Stimulated activated naive CD8-positive, alpha-beta T cell treated with anti-CD3 and anti-CD28 coated beads, Interleukin-15, Interleukin-2, amounts not matched to agents 100 ng/mL and 50 ng/mL, for 24 hours (primary cell): ENCODE measurements around the gene HIVEP1.

Experiments used
- H3K27ac Mint-ChIP-seq: one replicate; pipeline ENCODE4 v1.8.0; 2021; ENCODE audit warnings: mild to moderate bottlenecking, mixed read lengths
- H3K27me3 Mint-ChIP-seq: one replicate; pipeline ENCODE4 v1.8.0; 2021; ENCODE audit warnings: mixed read lengths
- H3K36me3 Mint-ChIP-seq: one replicate; pipeline ENCODE4 v1.8.0; 2021; ENCODE audit warnings: low read depth, mixed read lengths
- H3K4me1 Mint-ChIP-seq: one replicate; pipeline ENCODE4 v1.8.0; 2021; ENCODE audit warnings: low read depth, mixed read lengths
- H3K4me3 Mint-ChIP-seq: one replicate; pipeline ENCODE4 v1.8.0; 2021; ENCODE audit warnings: mild to moderate bottlenecking, mixed read lengths
- H3K9me3 Mint-ChIP-seq: one replicate; pipeline ENCODE4 v1.8.0; 2021; ENCODE audit warnings: mixed read lengths

HIVEP1 gene

GRCh38 chr6:12012038-12012557 lies at the start of gene HIVEP1:
TSS of gene HIVEP1 (plus strand) at chr6:12012312. CDS start at chr6:12015629, 3,317 bp downstream.
- H3K4me1 Mint-ChIP-seq: peaks cover 67% of the 10 kb centered on the region
- peak within 1 kb of the TSS; percentile 94 for H3K4me3 Mint-ChIP-seq
- H3K36me3 Mint-ChIP-seq: peaks cover 38% of the 10 kb centered on the region
- peak within 1 kb of the TSS; percentile 98 for H3K27ac Mint-ChIP-seq
- H3K27me3 Mint-ChIP-seq: no peaks in the 10 kb centered on the region
- peaks cover 1% of the 10 kb centered on the region for H3K9me3 Mint-ChIP-seq

GRCh38 chr6:11963756-11964500 lies 48.2 kb upstream of the HIVEP1 start:
- Mint-ChIP-seq H3K4me3 (no peak overlapping the region), H3K4me1 (peaks cover 10% of the 10 kb centered on the region), H3K27ac (no peak overlapping the region), H3K27me3 (no peaks in the 10 kb centered on the region), H3K9me3 (no peaks in the 10 kb centered on the region), H3K36me3 (no peaks in the 10 kb centered on the region)

- Mint-ChIP-seq H3K27ac (no peak overlapping the region), H3K27me3 (no peaks in the 10 kb centered on the region), H3K4me3 (no peak overlapping the region), H3K36me3 (no peaks in the 10 kb centered on the region), H3K9me3 (no peaks in the 10 kb centered on the region), H3K4me1 (peaks cover 10% of the 10 kb centered on the region)
These were observed 47.3 kb upstream of the HIVEP1 start for GRCh38 chr6:11964729-11965335.

DNA sequence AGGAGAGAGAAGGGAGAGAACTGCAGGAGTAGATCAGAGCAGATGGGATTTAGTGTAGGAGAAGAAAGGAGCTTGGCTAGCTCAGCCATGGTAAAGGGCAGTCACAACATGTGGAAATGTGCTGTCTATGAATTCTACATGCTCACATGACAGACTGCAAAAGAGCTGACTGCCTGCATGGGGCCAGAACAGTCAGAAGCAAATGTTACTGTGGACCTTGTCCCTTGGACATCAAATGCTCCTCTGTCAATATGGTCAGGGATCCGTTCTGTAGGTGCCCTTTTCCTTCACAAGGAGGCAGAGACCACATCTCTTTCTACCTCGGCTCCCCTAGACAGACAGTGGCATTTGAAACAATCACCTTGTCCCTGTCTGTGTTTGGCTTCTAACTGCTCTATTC lies 46.6 kb upstream of the HIVEP1 start:
- peaks cover 10% of the 10 kb centered on the region for H3K4me1 Mint-ChIP-seq
- H3K9me3 Mint-ChIP-seq: no peaks in the 10 kb centered on the region
- H3K4me3 Mint-ChIP-seq: no peak overlapping the region
- H3K27me3 Mint-ChIP-seq: no peaks in the 10 kb centered on the region
- no peak overlapping the region for H3K27ac Mint-ChIP-seq
- H3K36me3 Mint-ChIP-seq: no peaks in the 10 kb centered on the region

DNA sequence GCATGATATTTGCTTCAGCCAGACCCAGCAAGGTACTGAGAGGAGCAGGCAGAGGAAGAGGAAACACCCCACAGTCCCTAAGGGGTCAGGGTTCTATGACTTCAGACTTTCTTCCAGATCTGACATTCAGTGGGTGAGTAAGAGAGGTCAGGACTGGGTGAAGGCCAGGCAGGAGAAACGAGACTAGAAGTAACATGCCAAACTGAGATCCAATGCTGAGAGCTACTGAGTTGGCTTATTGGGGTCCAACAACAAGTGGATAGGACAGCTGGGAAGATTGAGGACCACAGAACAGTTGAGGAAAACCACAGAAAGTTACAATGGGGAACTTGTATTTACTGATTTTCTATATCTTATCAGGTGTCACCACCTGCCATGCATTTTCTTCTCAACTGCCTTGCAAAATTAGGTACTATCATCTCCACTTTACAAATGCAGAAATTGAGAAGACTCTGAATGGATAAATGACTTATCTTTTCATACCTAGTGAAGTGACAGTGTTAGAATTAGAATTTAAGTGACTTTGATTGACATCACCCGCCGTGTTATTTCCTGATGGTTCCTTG lies 43.8 kb upstream of the HIVEP1 start:
- Mint-ChIP-seq H3K4me3 (no peak overlapping the region), H3K27me3 (no peaks in the 10 kb centered on the region), H3K4me1 (peaks cover 15% of the 10 kb centered on the region), H3K27ac (peak overlapping the region; percentile 10), H3K36me3 (no peaks in the 10 kb centered on the region), H3K9me3 (no peaks in the 10 kb centered on the region)

DNA sequence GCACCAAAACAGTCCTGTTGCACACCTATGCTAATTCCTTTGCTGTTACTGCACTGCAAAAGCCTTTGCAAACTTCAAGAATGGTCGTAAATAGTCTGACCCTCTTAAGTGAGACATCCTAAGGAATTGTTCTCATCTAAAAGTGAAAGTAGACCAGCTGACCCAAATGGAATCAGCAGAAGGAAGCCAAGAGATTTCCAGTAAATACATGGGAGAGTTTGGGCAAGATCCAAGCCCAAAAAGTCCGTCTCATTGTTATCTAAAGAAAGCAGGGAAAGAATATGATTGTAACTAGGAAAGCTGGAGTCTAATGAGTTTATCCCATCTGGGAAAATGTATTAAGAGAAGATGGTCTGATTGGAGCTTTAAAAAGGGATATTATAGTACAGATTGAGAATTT lies 43.0 kb upstream of the HIVEP1 start:
- H3K4me3 Mint-ChIP-seq: no peak overlapping the region
- no peaks in the 10 kb centered on the region for H3K9me3 Mint-ChIP-seq
- H3K27me3 Mint-ChIP-seq: no peaks in the 10 kb centered on the region
- no peaks in the 10 kb centered on the region for H3K36me3 Mint-ChIP-seq
- peaks cover 15% of the 10 kb centered on the region for H3K4me1 Mint-ChIP-seq
- H3K27ac Mint-ChIP-seq: no peak overlapping the region

DNA sequence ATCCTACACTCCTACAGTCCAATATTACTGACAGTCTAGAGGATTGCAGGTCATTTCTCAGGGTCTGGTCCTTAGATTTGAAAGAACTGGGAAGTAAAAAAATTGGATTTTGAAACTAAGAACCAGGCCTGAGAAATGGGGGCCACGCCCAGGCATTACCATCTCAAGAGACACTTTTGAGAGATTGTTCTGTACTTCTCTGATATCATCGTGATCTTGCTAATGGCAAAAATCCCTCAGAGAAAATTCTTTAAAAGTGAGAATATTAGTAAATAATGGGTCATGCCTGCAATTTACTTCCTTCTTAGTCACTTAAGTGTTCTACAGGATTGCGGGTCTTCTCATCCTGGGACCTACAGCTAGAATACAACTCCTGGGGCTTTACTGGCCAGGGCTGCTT lies 42.0 kb upstream of the HIVEP1 start:
- Mint-ChIP-seq H3K27me3 (no peaks in the 10 kb centered on the region), H3K9me3 (no peaks in the 10 kb centered on the region), H3K27ac (peak overlapping the region; percentile 33), H3K36me3 (peaks cover 4% of the 10 kb centered on the region), H3K4me1 (peaks cover 19% of the 10 kb centered on the region), H3K4me3 (no peak overlapping the region)

GRCh38 chr6:11971154-11971553 lies 41.0 kb upstream of the HIVEP1 start:
- Mint-ChIP-seq H3K36me3 (peaks cover 4% of the 10 kb centered on the region), H3K27ac (no peak overlapping the region), H3K4me3 (no peak overlapping the region), H3K9me3 (no peaks in the 10 kb centered on the region), H3K4me1 (peaks cover 26% of the 10 kb centered on the region), H3K27me3 (no peaks in the 10 kb centered on the region)

DNA sequence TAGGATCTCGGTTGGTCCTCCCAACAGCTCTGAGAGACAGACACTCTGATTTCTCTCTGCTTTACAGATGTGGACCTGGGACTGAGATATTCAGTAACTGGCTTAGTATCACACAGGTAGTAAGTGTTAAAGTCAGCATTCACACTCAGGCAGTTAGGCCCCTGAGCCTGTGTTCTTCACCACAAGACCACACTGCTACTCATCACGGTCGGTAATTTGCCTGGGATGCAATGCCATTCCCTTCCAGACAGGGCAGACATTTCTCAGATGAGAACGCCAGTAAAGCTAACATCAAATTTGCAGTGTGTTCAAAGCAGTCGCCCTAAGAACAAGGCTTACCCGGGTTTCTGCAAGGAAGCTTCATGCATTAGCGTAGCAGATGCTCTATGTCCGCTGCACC lies 39.8 kb upstream of the HIVEP1 start:
- Mint-ChIP-seq H3K27ac (no peak overlapping the region), H3K36me3 (peaks cover 4% of the 10 kb centered on the region), H3K4me1 (peaks cover 35% of the 10 kb centered on the region), H3K4me3 (no peak overlapping the region), H3K9me3 (no peaks in the 10 kb centered on the region), H3K27me3 (no peaks in the 10 kb centered on the region)

DNA sequence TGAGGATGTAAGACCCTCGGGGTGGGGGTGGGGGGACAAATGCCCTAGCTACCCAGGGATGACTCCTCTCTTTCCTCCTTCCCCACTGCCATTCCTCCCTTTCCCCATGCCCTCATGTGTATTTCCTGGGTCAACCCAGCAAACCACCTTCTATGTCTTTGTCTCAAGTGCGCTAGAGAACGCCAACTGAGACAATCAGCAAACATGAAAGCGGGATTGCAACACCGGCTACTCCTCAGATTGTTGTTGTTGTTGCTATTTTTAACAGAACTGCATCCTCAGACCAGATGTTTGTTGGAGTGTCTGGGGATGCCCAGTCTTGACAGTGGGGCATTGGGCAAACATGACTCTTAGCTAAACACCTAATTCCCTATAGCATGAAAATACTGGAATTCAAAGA lies 39.3 kb upstream of the HIVEP1 start:
- Mint-ChIP-seq H3K9me3 (no peaks in the 10 kb centered on the region), H3K4me3 (no peak overlapping the region), H3K4me1 (peaks cover 35% of the 10 kb centered on the region), H3K27me3 (no peaks in the 10 kb centered on the region), H3K27ac (no peak overlapping the region), H3K36me3 (peaks cover 4% of the 10 kb centered on the region)

GRCh38 chr6:11973238-11973637 lies 38.9 kb upstream of the HIVEP1 start:
- no peak overlapping the region for H3K4me3 Mint-ChIP-seq
- no peaks in the 10 kb centered on the region for H3K27me3 Mint-ChIP-seq
- peaks cover 4% of the 10 kb centered on the region for H3K36me3 Mint-ChIP-seq
- no peaks in the 10 kb centered on the region for H3K9me3 Mint-ChIP-seq
- H3K27ac Mint-ChIP-seq: no peak overlapping the region
- H3K4me1 Mint-ChIP-seq: peaks cover 34% of the 10 kb centered on the region

GRCh38 chr6:11974089-11974488 lies 38.0 kb upstream of the HIVEP1 start:
- Mint-ChIP-seq H3K4me1 (peaks cover 32% of the 10 kb centered on the region), H3K4me3 (no peak overlapping the region), H3K27ac (no peak overlapping the region)

DNA sequence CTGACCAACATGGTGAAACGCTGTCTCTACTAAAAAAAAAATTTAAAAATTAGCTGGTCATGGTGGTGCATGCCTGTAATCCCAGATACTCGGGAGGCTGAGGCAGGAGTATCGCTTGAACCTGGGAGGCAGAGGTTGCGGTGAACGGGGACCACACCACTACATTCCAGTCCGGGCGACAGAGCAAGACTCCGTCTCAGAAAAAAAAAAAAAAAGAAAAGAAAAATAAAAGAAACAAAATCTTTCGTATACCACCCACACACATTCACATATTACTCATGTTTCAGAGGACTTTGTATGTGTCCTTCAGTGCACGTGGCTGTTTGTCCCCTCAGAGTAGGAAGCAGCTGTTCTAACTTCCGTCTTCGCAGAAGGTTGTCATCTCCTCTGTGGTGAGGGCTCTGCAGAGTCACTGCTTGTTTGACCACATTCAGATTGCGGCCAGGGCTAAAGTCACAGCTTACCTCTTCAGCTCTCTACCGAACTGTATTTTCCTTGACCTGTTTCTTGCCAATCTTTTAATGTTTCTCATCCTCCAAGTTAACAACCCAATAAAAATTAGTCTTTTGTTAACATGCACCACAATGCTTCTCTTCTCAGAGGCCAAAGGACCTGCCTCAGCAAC lies 36.6 kb upstream of the HIVEP1 start:
- Mint-ChIP-seq H3K9me3 (no peaks in the 10 kb centered on the region), H3K27ac (peak overlapping the region; percentile 67), H3K36me3 (peaks cover 4% of the 10 kb centered on the region), H3K4me1 (peaks cover 32% of the 10 kb centered on the region), H3K4me3 (peak overlapping the region; percentile 9), H3K27me3 (no peaks in the 10 kb centered on the region)

More at GRCh38 chr6:11974089-11974488, 38.0 kb upstream of the HIVEP1 start:
- no peaks in the 10 kb centered on the region for H3K9me3 Mint-ChIP-seq
- peaks cover 4% of the 10 kb centered on the region for H3K36me3 Mint-ChIP-seq
- no peaks in the 10 kb centered on the region for H3K27me3 Mint-ChIP-seq

GRCh38 chr6:11976489-11976888 lies 35.6 kb upstream of the HIVEP1 start:
- Mint-ChIP-seq H3K4me3 (no peak overlapping the region), H3K27me3 (no peaks in the 10 kb centered on the region), H3K36me3 (peaks cover 4% of the 10 kb centered on the region), H3K4me1 (peaks cover 32% of the 10 kb centered on the region), H3K27ac (no peak overlapping the region), H3K9me3 (no peaks in the 10 kb centered on the region)

DNA sequence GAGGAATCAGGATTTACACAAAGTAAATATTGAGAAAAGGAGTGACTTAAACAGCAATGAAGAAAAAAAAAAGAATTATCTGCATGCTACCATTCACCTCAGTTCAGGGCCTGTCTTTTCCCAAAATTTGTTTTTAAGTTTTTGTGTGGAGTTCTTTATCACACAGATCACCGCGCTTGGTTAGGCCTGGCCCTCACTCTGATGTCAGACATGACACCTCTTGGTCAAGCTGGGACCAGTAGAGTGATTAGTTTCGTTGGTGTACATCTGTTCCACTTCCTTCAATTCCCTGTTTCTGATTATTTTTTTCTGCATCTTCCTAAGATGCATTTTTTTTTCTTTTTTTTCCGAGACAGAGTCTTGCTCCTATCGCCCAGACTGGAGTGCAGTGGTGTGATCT lies 34.9 kb upstream of the HIVEP1 start:
- peaks cover 4% of the 10 kb centered on the region for H3K36me3 Mint-ChIP-seq
- H3K4me1 Mint-ChIP-seq: peaks cover 27% of the 10 kb centered on the region
- no peak overlapping the region for H3K4me3 Mint-ChIP-seq
- no peaks in the 10 kb centered on the region for H3K27me3 Mint-ChIP-seq
- no peak overlapping the region for H3K27ac Mint-ChIP-seq
- H3K9me3 Mint-ChIP-seq: no peaks in the 10 kb centered on the region
